Measurements from ENCODE around the gene TACR1. TPM values are rescaled to one million over a fixed set of nuclear protein-coding genes. Genes with fewer than 3 reads are reported as not detected.

Gene TACR1
- total and polyA plus RNA-seq, 2 of the 13 experiments (the other 11 are each of a cell fraction or from before 2014, with no cell fraction given) = not detected

- TF ChIP-seq GLMP (CRISPR knock-in tag; IDR thresholded peaks at IDR 0.05; ENCODE audit: borderline replicate concordance) (no peak), ISL2 (CRISPR knock-in tag; IDR thresholded peaks at IDR 0.05) (0 out of 2 replicates have a peak, but pooled peaks have one; percentile 18), ZNF678 (CRISPR knock-in tag; IDR thresholded peaks at IDR 0.05) (no peak), ZBTB7A (CRISPR knock-in tag; IDR thresholded peaks at IDR 0.05) (no peak), TEAD3 (CRISPR knock-in tag; optimal IDR thresholded peaks at IDR 0.05; ENCODE audit: borderline replicate concordance) (no peak), SPEN (CRISPR knock-in tag; IDR thresholded peaks at IDR 0.05; ENCODE audit: low read depth) (peak; percentile 11; the same call in 1 of the 2 replicates), HNRNPL (IDR thresholded peaks at IDR 0.05; ENCODE audit: low read depth, low read length) (no peak), DRAP1 (CRISPR knock-in tag; IDR thresholded peaks at IDR 0.05) (no peak), THAP9 (CRISPR knock-in tag; IDR thresholded peaks at IDR 0.05; ENCODE audit: borderline replicate concordance) (0 out of 2 replicates have a peak, but pooled peaks have one; percentile 26), ETV5 (CRISPR knock-in tag; IDR thresholded peaks at IDR 0.05; ENCODE audit: borderline replicate concordance) (no peak), ZNF512 (CRISPR knock-in tag; IDR thresholded peaks at IDR 0.05) (no peak), ZNF224 (CRISPR knock-in tag; IDR thresholded peaks at IDR 0.05) (no peak), KLF11 (CRISPR knock-in tag; IDR thresholded peaks at IDR 0.05) (no peak), NFRKB (IDR thresholded peaks at IDR 0.05) (no peak), MEIS2 (CRISPR knock-in tag; IDR thresholded peaks at IDR 0.05) (no peak), STAG1 (CRISPR knock-in tag; IDR thresholded peaks at IDR 0.05) (peak; percentile 72), DZIP1 (CRISPR knock-in tag; IDR thresholded peaks at IDR 0.05) (no peak), RAD51 (IDR thresholded peaks at IDR 0.05; ENCODE audit: borderline replicate concordance) (no peak), MAFK (conservative IDR thresholded peaks at IDR 0.05 in 1 of 2, IDR thresholded peaks at IDR 0.05 in 1 of 2; ENCODE audit: low read length in 2 of 2) (no peak), CTCF (CRISPR knock-in tag; IDR thresholded peaks at IDR 0.05) (peak; percentile 92)
These were observed 134.5 kb downstream of the TACR1 start (continued) for GRCh38 chr2:75064691-75065396.
